ENCODE results near the gene LRP2BP.
"Not testable (repeated sequence)": the region's sequence is repeated elsewhere in the genome, so short reads cannot be mapped to it uniquely, and the experiment has no call there.

LRP2BP gene

GRCh38 chr4:185318679-185319078 is 77.0 kb downstream of the LRP2BP start:
- peak; percentile 88 for DNase-seq

GRCh38 chr4:185317880-185318279 is 77.8 kb downstream of the LRP2BP start:
- no peak for DNase-seq

DNA sequence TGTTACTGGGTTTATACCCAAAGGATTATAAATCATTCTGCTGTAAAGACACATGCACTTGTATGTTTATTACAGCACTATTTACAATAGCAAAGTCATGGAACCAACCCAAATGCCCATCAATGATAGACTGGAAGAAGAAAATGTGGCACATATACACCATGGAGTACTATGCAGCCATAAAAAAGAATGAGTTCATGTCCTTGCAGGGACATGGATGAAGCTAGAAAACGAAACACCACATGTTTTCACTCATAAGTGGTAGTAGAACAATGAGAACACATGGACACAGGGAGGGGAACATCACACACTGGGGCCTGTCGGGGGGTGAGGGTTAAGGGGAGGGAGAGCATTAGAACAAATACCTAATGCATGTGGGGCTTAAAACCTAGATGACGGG is 78.3 kb downstream of the LRP2BP start:
- DNase-seq, result not testable (repeated sequence)

Measured in NCI-H146 (cell line).